Renal cortex interstitium (tissue), 11 donors: ENCODE data around the gene KIAA1958. TPM values are rescaled to one million over a fixed set of nuclear protein-coding genes. Genes with fewer than 3 reads are reported as not detected.

Experiments
- DNase-seq, 11 donors: peaks; one replicate each; pipeline ENCODE4 v3.0.0-alpha.2; 2013; ENCODE audit warnings: low read depth in 9 of 11, low spot score in 4 of 11; ENCODE audit errors: extremely low read depth in 1 of 11
- polyA plus RNA-seq, 3 donors: library from polyadenylated mRNA; unstranded; fragments of 120-200 nt; gene quantifications; one replicate each; pipeline ENCODE4 v1.2.1, GENCODE V29; 2013; ENCODE audit not compliant: insufficient read length in 3 of 3

KIAA1958 gene
- polyA plus RNA-seq, 3 donors = 15.5 to 16.6 (median 16.5) TPM

DNA sequence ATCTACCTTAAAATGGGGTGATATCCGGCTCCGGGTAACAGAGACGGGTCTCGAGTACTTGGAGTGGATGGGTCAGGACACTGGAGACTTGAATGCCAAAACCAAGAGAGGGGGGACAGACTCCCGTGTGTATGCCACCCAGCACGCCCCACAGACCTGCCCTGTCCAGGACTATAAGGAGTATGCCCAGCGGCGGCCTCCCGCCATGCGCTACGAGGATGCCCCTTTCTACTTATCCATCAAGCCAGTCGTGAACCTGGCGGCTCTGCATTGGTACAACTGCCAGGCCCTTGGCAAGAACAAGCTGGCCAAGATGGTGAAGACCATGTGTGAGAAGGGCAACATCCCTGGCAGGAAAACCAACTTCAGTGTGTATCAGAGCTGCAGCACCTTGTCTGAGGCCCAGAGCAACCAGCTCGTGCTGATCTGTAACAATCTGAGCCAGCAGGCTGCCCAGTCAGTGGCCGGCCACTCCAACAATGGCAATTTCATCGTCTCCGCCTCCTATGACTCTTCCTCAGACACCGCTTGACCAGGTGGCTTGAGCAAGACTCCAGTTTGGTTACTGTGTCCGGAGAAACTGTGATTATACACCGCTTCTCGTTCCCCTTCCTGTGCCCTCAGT, 131.9 kb downstream of the KIAA1958 start:
- DNase-seq = no peak

DNA sequence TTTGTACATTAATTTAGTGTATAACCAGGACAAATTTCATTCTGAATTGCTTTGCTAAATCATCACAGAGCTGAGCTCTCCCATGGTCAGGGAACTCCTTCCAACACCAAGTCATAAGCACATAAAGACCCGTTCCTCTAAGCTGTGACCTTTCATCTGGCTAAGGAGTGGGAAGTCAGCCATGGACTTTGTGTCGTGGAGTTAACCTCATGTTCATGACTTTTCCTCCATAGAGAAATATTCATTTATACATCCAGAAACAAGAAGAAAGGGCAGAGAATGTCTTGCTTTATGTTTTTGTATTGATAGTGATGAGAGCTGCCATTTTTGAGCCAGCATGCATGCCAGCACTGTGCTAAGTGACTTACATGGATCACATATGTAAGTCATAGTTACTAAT, 133.8 kb downstream of the KIAA1958 start:
- DNase-seq = peak in 4 of 11 donors; percentile 5 to 20 (median 12)

DNA sequence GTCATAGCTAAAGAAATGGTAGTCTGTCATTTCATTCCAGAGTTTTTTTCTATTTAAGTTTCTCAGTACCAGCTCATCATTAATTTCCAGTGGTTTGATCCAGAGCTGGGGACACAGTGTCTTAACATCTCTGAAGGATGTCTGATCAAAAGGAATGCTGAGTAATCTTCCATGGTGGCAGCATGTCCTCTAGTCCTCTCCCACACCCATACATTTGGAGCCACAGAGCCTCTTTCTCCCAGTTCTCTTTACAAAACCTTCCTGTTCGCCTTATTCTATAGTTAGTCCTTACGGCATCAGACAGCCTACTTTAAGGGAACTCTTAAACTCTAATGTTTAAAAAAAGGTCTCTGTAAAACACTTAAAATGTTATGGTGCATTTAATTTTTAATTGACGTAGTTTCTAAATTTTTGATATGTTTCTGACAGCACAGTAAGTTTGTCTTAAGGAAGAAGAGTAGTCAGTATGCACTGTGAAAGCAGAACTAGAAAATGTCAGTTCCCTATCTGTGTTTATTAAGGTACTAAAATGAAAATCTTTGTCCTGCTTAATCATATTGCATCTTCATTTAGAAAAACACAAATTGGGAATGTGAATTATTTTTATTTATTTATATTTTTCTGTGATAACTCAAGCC, 134.5 kb downstream of the KIAA1958 start:
- DNase-seq = no peak

GRCh38 chr9:112623198-112623597, 136.6 kb downstream of the KIAA1958 start:
- DNase-seq = no peak

GRCh38 chr9:112624711-112625707, 138.4 kb downstream of the KIAA1958 start:
- DNase-seq = no peak

GRCh38 chr9:112629671-112630485, 143.3 kb downstream of the KIAA1958 start:
- DNase-seq = no peak

DNA sequence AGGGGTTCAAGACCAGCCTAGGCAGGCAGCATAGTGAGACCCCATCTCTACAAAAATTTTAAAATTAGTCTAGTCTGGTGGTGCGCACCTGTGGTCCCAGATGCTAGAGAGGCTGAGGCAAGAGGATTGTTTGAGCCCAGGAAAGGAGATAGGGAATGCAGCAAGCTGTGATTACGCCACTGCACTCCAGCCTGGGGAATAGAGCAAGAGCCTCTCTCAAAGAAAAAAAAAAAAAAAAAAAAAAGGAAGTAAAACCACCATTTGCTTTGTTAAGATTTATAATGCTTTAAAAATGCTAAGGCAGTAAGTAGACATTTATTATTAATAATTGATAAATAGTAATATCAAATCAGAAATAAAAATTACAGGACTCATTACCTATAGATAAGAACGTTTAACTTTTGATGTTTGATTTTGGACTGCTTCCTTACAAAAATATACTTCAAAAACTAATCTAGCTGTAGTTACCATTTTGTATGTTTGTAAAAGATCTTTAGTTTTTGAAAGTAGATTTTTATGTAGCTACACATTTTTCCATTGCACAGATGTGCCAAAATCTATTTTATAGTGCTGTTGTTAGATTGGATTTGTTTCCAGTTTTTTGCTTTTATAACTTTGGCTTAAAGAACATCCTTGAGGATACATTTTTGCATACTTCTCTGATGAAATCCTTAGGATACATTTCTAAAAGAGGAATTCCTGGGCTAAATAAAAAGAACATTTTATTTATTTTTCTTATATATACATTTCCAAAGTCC, 144.9 kb downstream of the KIAA1958 start:
- DNase-seq = no peak

- no peak for DNase-seq
Observed at GRCh38 chr9:112640311-112640710, 153.7 kb downstream of the KIAA1958 start.

DNA sequence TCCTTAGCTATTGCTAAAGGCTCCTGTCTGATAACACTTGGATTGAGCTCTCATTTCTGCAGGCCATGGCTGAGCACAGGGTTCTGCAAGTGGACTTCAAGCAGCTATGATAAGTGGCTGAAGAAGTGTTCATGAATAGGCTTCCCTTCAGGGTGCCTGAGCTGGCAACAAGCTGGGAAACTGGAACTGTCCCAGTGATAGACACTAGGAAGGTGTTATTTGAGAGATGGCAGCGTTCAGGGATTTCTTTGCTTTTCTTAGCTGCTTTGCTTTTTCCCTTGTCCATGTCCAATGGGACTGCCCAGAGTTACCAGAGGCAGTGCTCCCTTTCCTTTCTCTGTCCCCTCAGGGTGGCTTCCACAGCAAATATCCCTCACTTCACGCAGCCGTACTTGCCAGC, 155.5 kb downstream of the KIAA1958 start:
- no peak for DNase-seq

DNA sequence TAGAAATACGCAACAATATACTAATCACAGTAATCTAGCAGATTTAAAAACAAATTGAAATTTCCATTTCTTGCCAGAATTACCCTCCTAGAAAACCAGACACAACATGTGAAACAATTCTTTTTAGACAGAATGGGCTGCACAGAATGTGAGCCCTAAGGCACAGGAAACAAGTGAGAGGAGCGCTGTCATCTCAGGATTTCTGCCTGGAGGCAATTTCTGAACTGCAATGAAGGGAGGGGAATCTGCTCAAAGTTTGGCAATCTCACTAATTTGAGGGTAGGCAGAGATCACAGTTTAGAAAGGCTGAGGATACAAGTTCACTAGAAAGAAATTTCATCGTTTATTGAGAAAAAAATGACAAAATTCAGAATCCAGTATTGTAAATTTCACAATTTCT, 161.0 kb downstream of the KIAA1958 start:
- DNase-seq = no peak

- DNase-seq = no peak
Observed at GRCh38 chr9:112648624-112649023, 162.0 kb downstream of the KIAA1958 start.

DNA sequence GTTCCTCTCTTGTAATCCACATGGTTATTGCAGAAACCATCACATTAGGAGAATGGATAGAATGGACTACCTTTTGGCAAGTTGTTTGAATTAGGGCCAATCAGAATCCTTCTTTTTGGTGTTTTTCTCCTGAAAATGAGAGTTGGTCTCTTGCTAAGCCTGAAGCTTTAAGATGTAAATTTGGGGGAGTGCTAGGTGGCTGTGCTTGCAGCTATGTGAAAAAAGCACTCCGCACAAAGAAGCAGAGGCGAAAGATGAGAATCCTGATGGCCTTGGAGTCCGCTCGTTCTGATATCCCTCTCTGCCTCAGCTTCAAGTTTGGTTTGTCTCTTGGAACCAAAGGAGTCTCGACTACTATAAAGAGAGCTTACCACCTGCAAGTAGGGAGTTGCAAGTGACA, 167.7 kb downstream of the KIAA1958 start:
- DNase-seq = no peak

GRCh38 chr9:112655668-112656067, 169.0 kb downstream of the KIAA1958 start:
- no peak for DNase-seq

DNA sequence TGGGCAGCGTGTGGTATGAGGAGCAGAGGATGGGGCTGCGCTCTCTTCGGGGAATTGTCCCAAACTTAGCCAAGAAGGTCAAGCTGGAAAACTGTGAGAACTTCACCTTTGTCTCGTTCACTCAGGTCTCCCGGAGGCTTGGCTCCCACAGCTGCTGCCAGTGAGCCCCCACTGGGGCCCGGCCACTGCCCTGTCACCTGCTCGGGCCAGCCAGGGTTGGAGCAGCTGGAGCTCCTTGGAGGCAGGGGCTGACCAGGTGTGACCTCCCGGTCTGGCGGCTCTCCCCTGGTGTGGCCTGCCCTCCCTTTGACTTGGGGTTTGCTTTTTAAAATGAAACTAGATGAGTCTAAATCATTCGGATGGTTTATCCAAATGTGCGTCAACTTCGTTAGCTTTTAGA, 173.3 kb downstream of the KIAA1958 start:
- DNase-seq = no peak

- no peak for DNase-seq
Observed at GRCh38 chr9:112663681-112664080, 177.1 kb downstream of the KIAA1958 start.

DNA sequence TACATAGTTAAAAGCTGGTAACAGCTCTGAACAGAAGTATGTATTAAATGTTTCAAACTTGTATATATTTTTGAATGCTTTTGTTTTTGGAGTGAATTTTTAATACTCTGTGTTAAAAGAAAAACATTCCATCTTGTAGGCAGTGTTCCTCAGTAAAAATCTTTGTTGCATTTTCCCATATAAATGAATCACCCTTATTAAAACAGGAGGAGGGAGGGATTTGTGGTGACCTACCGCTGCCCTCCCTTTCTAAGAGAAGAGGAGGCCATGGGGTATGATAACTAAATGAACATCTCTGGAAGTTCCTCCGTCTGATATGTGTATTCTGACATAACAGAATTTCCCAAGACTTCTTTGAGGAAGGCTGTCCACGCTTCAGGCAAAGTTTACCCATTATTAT, 177.9 kb downstream of the KIAA1958 start:
- DNase-seq = no peak

DNA sequence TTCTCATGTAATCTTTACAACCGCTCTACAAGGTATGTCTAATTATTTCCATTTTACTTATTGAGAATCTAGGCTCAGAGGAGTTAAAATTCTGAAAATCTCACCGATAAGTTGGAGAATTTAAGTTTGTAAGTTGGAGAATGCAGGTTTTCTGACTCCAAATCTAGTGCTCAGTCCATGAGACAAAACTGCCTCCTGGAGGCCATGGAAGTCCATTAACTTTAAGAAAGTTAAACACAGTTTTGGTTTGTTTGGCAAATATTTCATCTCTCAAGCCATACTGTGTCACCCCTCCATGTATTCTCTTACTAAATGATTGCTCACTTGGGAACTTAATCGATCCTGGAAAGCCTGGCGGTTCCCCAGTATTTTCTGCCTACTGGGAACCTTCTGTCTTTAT, 178.7 kb downstream of the KIAA1958 start:
- DNase-seq = no peak

- no peak for DNase-seq
Observed at GRCh38 chr9:112669326-112669725, 182.7 kb downstream of the KIAA1958 start.
